Activated CD8-positive, alpha-beta memory T cell treated with anti-CD3 and anti-CD28 coated beads, Interleukin-2, amount 50 U/mL, for 48 hours (primary cell): ENCODE data around the gene C1RL.
"Not testable (repeated sequence)": the region's sequence is repeated elsewhere in the genome, so short reads cannot be mapped to it uniquely, and the experiment has no call there.

Source experiments
- DNase-seq: peaks from one replicate; pipeline ENCODE4 v3.0.0-alpha.2; 2020

C1RL gene

DNA sequence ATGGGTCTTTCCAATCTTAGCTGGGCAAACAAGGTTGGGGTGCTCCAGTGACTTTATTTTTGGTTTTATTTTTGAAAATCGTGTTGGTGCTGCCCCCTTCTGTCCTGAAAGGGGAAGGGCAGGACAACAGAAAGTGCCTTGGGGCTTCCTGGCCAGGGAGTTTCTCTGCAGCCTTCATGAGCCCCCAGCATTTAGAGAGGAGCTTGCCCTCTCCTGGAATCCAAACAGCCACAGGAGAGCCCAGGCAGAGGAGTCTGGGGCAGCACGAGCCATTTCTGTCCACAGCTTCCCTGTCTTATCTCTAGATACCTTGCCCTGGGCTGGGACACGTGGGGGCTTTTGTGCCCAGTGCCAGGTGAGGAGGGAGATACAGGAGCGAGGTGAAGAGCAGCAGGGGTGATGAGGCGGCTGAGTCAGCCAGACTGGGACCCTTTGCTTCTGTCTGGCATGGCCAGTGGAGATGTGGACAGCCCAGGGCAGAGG, 4.4 kb upstream of the C1RL start:
- no peak for DNase-seq

DNA sequence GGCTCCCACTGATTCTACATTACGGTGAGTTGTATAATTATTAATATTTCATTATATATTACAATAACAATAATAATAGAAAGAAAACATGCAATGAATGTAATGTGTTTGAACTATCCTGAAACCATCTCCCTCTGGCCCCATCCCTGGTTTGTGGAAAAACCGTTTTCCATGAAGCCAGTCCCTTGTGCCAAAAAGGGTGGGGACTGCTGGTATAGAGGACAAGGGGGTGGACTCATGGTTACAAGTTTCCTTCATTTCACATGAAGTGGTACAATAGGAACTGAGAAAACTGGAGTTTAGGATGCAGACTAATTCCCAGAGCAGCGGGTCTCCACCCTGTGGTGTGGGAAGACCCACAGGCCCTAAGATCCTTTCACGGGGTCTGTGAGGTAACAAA, 3.0 kb upstream of the C1RL start:
- DNase-seq: no peak

DNA sequence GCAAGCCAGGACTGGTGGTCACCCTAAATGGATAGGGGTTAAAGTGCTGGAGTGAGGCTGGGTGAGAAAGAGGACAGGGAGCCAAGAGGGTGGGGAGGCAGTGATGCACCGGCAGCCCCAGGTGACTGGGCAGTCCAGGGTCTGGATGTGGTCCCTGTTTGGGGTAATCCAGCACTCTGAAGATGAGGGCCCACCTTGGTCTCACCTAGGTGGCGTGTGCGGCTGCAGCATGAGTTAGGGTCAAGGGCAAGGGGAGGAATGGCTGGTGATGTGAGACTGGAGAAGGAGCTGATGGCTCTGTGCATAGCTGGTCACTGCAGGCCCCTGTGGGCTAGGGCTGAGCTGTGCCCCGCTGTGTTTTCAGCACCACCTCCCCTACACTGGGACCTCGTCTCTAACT, 1.6 kb upstream of the C1RL start:
- DNase-seq: no peak

- no peak for DNase-seq
Measured at GRCh38 chr12:7109572-7109920, 532 bp upstream of the C1RL start.

- peak; percentile 86 for DNase-seq
Measured at GRCh38 chr12:7108003-7108795, 815 bp downstream of the C1RL start.

- DNase-seq: no peak
Measured at GRCh38 chr12:7107636-7108002, 1.4 kb downstream of the C1RL start.

DNA sequence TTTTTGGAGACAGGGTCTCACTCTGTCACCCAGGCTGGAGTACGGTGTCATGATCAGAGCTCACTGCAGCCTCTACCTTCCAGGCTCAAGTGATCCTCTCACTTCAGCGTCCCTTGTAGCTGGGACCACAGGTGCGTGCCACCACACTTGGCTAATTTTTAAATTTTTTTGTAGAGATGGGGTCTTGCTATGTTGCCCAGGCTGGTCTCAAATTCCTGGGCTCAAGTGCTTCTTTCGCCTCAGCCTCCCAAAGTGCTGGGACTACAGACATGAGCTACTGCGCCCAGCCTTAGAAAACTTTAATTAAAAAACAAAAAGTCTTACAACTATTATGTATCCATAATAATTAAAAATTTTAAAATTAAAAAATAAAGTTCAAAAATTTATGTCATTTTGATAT, 1.8 kb downstream of the C1RL start:
- not testable (repeated sequence) for DNase-seq

DNA sequence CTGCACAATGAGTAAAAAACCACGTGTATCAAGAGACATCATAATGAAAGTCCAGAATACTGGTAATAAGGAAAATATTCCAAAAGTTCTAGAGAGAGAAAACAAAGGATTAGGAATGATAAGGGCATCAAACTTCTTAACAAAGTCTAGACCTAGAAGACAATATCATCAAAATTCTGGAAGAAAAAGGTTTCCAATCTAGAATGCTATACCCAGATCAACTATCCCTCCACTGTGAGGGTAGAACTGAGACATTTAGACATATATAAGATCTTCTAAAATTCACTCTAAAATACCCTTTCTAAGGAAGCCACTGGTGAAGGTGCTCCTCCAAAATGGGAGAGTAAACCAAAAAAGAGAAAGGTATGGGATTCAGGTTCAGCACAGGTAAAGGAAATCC, 2.9 kb downstream of the C1RL start:
- DNase-seq: no peak

DNA sequence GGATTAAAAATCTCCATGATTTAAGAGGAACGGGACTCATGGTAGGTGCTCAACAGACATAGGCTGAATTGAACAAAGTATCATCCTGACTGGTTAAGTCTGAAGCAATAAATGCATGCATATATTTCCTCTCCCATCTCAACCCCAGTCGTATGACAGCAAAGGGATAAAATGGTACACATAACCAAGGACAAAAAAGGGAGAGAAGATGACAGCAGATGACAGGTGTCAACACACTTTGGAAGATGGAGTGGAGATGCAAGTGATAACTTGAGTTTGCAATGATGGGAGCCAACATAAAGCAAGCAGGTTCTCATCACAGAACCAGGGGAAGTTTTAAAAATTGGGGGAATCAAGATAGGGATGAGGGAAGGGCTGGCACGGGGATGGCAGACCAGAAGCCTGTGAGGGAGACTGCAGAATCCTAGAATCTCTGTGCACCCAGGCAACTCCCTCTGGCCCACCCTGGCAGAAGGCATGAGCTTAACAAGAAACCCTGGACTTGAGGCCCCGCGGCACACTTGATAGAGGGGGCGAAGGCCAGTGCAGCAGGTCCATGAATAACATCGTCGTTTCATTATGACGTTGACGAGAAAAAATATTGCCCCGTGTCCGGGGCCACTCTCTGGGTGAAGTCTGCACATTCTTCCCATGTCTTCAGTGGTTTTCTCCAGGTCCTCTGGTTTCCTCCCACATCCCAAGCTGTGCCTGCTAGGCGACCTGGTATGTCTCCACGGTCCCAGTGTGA, 5.0 kb downstream of the C1RL start:
- DNase-seq: no peak

DNA sequence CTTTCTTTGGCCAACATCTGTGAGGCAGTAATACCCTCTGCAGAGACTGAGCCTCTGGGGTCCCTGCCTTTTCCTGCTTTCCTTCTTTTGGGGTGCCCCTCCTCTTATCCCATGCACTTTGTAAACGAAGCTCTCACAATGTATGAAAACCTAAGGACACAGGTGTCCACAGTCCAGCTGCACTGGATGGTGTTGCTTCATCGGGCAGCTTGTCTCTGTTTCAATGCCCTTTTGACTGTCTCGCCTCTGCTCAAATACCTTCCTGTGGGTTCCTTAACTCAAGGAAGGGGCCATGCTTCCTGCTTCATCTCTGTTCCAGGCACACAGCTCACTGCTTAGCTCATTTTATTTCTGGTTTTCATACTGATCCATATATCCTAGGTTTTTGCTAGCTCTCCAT, 6.4 kb downstream of the C1RL start:
- no peak for DNase-seq

GRCh38 chr12:7101694-7102131, 7.3 kb downstream of the C1RL start:
- no peak for DNase-seq

- no peak for DNase-seq
Measured at GRCh38 chr12:7101047-7101693, 7.8 kb downstream of the C1RL start.

DNA sequence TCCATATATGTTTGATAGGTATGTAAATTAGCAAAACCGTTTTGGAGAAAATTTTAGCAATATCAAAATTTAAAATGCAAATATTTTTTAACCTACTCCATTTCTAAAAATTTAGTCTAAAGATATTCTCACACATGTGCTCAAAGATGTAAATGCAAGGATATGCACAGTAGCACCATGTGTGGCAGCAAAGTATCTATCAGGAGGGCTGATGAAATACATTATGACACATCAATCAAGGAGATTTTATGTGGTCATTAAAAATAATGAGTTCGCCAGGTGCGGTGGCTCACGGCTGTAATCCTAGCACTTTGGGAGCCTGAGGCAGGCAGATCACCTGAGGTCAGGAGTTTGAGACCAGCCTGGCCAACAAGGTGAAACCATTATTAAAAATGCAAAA, 8.8 kb downstream of the C1RL start:
- DNase-seq: no peak

GRCh38 chr12:7099290-7099996, 9.6 kb downstream of the C1RL start:
- DNase-seq: no peak

- DNase-seq: no peak
Measured at GRCh38 chr12:7096979-7097378, 12.0 kb downstream of the C1RL start.

DNA sequence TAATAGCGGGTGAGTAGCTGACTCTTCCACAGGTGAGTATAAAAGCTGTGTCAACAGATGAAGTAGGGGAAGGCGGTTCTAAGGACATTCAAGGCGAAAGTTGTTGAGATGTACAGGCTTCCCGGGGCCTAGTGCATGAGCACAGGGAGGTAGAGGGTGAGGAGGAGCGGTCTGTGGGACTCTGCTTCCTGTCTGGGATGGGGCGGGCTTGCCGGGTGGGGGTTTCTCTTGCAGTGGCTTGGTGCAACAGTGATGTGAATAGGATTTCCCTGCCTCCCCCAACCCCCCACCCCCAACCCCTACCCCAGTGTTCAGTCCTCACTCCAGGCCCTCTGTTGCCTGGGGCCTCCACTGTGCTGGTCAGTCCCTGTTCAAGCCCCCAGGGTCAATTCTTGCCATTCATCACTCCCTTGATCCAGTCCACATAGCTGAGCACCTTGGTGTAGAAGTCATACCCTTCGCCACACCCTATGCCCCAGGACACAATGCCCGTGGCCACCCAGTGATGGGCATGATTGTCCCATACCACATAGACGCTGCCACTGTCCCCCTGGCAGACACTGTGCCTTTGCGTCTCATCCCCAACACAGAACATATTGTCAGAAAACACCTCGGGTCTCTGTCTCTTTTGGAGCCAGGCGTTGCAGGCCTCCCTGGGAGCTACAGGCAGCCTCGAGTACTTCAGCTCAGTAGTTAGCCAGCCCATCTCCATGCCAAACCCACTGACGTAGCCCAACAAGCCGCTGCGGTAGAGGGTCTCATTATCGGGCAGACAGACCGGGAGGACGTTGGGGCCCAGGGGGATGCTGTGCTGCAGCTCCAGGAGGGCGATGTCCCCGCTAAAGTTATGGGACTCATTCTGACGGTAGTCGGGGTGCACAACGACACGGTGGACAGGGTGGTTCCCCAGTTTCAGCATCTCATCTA, 12.7 kb downstream of the C1RL start:
- DNase-seq: no peak

DNA sequence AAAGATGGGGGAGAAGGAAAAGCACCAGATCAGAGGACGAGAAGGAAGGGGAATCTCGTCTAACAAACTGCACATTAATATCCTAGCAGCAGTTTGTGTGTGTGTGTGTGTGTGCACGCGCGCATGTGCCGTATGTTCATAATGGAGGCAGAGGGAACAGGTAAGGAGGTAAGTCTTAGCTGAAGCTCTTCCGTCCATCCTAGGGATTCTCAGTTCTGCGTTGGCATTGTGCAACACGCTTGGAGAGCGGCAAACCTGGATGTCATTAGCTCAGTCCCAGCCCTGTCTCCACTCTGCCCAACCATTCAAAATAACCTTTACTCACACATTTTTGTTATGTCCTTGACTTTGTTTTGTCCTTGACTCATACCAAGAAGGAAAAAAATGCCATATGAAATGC, 15.1 kb downstream of the C1RL start:
- no peak for DNase-seq

- no peak for DNase-seq
Measured at GRCh38 chr12:7093486-7093885, 15.5 kb downstream of the C1RL start.

DNA sequence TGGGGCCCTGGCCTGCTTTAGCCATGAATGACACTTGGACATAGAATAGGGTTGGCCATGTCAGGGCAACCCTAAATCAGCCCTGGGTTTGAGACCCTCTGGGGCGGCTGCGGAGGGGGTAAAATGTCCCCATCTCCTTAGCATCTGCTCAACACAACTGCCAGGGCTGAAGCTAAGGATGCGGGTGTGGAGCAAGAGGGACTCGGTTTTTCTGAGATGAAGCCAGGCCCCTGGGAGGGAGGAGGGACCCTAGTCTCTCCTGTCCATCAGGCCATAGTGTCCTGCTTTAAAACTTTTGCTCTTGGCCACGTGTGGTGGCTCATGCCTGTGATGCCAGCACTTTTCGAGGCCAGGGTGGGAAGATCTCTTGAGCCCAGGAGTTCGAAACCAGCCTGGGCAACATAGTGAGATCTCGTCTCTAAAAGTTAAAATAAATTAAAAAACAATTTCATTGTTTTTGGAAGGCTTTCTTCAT, 16.0 kb downstream of the C1RL start:
- no peak for DNase-seq

DNA sequence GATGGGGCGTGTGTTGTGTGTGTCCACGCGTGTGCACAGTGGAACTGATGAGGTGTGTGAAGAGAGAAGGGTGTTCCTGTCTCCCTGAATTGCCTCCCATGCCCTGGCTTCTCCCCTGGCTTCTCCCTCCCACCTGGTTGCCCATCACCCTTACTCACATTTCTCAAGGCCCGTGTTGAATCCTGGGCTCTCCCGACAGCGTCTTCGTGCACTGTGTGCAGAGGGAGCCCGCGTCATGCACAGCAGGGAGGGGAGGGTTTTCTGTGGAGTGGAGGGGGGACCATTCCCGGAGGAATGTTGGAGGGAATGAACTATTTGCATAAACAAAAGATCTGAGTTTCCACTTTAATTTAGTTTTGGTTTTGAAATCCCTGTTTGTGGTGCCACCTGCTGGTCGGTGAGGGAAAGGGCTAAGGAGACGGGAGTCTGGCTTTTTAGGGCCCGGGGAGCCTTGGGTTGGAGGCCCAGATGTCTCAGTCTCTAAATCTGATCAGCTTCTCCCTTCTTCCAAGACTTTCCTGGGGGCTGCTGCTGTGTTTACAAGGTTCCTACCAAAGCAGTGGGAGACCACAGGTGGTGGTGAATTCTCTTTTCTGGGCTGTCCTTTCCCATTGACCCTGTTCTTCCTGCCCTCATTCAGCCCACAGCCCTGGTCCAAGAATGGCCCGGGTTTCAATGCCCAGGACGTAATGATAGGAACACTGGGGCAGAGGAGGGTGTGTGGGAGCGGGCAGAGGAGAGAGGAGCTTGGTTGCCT, 16.6 kb downstream of the C1RL start, which contains the start of gene C1R:
Gene C1R, minus strand, starts transcription at position 217 of the 757 bp plus-strand sequence. Its CDS starts 57 bp downstream, at position 160.
- DNase-seq: peak; percentile 83

- no peak for DNase-seq
Measured at GRCh38 chr12:7091660-7092228, 17.3 kb downstream of the C1RL start.
